NCI-H446 (cell line): ENCODE data around the gene PLN.

Source experiments
- DNase-seq, 2 experiments: peaks; one replicate each; lab custom pipeline; 2025; lab: John Stamatoyannopoulos, UW

PLN gene

GRCh38 chr6:118537574-118537973 is 10.5 kb upstream of the PLN start:
- DNase-seq = no peak

DNA sequence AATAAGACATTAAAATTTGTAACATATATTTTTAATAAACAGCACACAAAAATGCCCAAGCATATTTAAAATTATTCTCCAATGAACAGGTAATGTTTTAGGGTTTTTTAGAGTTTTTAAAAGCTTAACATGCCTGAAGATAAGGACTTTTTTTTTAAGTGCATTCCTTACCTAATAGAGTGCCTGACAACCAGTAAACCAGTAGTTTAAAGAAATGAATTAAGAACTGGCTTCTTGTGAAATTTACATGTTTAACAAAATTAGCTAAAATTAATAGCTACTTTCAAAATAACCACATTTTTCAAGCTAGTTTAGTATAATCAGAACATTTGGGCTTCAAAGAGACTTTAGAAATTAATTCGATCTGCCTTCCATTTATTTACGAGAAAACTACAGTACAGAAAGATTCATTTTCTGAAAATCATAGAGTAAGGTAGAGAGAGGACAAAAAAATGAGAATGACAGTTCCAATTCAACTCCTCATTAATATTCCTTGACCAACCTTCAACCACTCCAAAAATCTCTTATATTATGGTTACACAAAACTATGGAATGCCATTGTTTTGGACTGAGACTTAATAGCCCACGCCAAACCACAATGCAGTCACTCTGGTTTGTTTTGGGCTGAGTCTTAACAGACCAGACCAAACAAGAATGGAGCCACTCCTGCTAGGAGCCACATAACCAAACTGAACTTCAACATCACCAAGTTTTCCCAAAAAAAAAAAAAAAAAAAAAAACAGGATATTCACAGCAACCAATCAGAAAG is 5.7 kb upstream of the PLN start:
- no peak for DNase-seq

GRCh38 chr6:118544105-118544504 is 4.0 kb upstream of the PLN start:
- no peak for DNase-seq

GRCh38 chr6:118546164-118546879 is 1.8 kb upstream of the PLN start:
- no peak for DNase-seq

- DNase-seq = no peak
Observed at GRCh38 chr6:118546880-118547218, 1.2 kb upstream of the PLN start.

- DNase-seq = no peak
Observed at GRCh38 chr6:118548613-118549012, 517 bp downstream of the PLN start.

GRCh38 chr6:118551063-118552053 is 3.3 kb downstream of the PLN start:
- DNase-seq = peak; percentile 22 to 53

GRCh38 chr6:118553132-118553531 is 5.0 kb downstream of the PLN start:
- no peak for DNase-seq

DNA sequence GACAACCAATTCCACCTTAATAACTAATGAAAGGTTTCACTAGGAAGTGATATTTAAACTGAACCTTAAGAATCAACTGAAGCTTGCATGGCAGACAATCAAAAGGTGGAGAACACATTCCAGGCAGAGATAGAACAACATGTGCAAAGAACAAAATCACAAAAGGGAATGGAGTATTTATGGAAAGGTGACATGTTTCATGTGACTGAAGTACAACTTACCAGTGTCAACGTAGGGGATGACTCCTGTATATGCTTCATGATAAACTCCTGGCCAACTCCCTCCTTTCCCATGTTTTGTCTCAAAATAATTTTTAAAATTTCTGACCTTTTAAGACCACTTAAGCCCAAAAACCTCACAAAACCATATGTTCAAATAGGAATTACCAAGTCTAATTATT is 6.6 kb downstream of the PLN start:
- DNase-seq = no peak

GRCh38 chr6:118558464-118559217 is 10.5 kb downstream of the PLN start:
- DNase-seq = no peak

DNA sequence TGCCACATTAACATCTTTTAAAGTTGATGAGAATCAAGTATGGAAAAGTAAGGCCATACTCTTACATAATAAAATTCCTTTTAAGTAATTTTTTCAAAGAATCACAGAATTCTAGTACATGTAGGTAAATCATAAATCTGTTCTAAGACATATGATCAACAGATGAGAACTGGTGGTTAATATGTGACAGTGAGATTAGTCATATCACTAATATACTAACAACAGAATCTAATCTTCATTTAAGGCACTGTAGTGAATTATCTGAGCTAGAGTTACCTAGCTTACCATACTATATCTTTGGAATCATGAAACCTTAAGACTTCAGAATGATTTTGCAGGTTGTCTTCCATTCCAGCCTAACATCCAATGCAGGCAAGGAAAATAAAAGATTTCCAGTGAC is 11.6 kb downstream of the PLN start:
- DNase-seq = no peak

DNA sequence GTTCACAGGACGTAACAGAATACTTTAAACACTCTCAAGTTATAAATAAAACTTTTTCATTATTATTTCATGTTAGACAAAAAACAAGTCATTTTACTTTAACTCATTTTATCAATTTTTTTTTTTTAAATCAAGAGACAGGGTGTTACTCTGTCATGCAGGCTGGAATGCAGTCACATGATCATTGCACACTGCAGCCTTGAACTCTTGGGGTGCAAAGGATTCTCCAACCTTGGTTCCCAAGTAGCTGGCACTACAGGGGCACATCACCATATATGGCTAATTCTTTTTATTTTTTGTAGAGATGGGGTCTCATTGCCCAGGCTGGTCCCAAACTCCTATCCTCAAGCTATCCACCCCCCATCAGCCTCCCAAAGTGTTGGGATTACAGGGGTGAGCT is 14.2 kb downstream of the PLN start:
- DNase-seq = no peak

DNA sequence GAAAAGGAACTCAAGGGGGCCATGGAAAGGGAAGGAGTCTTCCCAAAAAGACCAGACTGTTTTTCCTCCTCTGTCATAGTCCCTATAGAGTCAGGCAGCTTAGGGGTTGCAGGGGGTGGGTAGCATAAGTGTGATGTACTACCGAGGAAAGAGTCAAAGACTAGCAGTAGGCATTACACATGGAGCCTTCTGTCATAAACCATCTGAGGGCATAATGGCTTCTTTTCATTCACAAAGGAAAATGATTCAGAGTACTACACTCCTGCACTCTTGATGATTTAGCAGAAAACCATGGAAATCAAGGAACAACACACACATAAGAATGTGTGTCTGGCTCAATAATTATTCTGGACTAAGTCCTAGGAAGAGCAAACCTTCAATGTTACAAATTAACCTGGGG is 14.9 kb downstream of the PLN start:
- no peak for DNase-seq

DNA sequence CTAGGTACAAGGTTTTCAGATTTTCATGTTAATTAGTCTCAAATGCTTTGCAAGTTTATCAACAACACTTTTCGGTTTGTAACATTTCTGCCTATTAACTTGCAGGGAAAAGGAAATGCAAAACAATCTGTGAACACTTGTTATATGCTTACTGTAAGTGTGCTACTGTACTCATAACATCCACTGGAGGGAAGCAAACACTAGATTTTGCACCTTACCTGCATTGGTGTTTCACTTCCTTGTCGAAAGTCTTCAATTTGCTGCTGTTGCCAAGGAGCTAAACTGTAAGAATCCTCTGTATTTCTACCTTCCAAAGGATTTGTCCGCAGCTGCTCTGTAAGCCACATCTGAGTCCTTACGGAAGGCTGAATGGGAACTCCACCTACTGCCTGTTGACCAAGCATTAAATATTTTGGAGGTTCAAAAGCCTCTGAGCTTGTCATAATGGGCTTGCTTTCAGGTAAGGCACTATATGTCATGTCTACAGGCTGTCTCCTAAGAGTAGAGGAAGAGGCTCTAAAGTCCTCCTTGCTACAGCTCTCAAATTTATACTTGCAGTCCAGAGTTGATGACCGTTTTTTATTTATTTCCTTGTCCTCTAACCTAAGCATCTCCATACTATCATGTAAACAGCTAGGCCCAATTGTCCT is 17.3 kb downstream of the PLN start:
- peak in 1 of 2 experiments; percentile 49 for DNase-seq

GRCh38 chr6:118567974-118568373 is 19.9 kb downstream of the PLN start:
- no peak for DNase-seq

- DNase-seq = no peak
Observed at GRCh38 chr6:118569498-118569897, 21.4 kb downstream of the PLN start.

DNA sequence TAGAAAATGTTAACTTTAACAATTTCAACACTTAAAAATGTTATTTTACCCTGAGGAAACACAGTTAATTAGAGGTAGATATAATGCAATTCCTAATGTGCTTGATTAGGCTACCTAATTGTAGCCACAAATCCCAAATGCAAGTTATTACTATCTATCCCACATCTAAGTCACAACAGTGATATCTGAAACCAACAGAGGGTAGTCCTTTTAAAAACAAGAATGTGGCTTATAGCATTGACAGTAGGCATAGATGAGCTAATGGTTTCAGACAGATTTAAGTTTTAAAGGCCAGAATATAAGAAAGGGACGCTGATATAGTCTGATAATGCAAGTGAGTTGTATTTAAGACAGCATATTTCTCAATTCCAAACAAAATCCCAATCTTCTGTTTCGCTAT is 23.0 kb downstream of the PLN start:
- no peak for DNase-seq

GRCh38 chr6:118574051-118574865 is 26.2 kb downstream of the PLN start:
- no peak for DNase-seq

- DNase-seq = no peak
Observed at GRCh38 chr6:118577972-118578371, 29.9 kb downstream of the PLN start.

GRCh38 chr6:118578617-118579016 is 30.5 kb downstream of the PLN start:
- no peak for DNase-seq
